Hepatocyte (in vitro differentiated cells): ENCODE measurements around the gene CLDN5. TPM values are rescaled to one million over a fixed set of nuclear protein-coding genes. Genes with fewer than 3 reads are reported as not detected.

Source experiments
- DNase-seq: peaks from one replicate; pipeline ENCODE4 v3.0.0-alpha.2; 2016; ENCODE audit warnings: low spot score
- H2AFZ ChIP-seq: fragments of 200-600 bp; sonication (generic); 2 replicates; pipeline ENCODE4 v1.6.0; 2016; ENCODE audit warnings: antibody characterized with exemption, mild to moderate bottlenecking
- H3K27ac ChIP-seq: fragments of 200-600 bp; sonication (generic); 2 replicates; pipeline ENCODE4 v1.5.1; 2016; ENCODE audit warnings: mild to moderate bottlenecking
- H3K27me3 ChIP-seq: fragments of 200-600 bp; sonication (generic); 2 replicates; pipeline ENCODE4 v1.6.1; 2016
- H3K36me3 ChIP-seq: fragments of 200-600 bp; sonication (generic); replicated peaks from 2 replicates; pipeline ENCODE4 v1.5.1; 2016; ENCODE audit warnings: low read depth; ENCODE audit not compliant: insufficient read depth
- H3K4me1 ChIP-seq: fragments of 200-600 bp; sonication (generic); 2 replicates; pipeline ENCODE4 v1.5.1; 2016; ENCODE audit warnings: mild to moderate bottlenecking, moderate library complexity; ENCODE audit not compliant: insufficient read depth
- H3K4me2 ChIP-seq: fragments of 200-600 bp; sonication (generic); 2 replicates; pipeline ENCODE4 v1.6.0; 2016
- H3K4me3 ChIP-seq: fragments of 200-600 bp; sonication (generic); 2 replicates; pipeline ENCODE4 v1.5.1; 2016; ENCODE audit warnings: mild to moderate bottlenecking
- H3K79me2 ChIP-seq: fragments of 200-600 bp; sonication (generic); 2 replicates; pipeline ENCODE4 v1.6.0; 2017; ENCODE audit warnings: mild to moderate bottlenecking
- H3K9me2 ChIP-seq: fragments of 200-600 bp; sonication (generic); replicated peaks from 2 replicates; pipeline ENCODE4 v1.6.0; 2017; ENCODE audit warnings: mild to moderate bottlenecking; ENCODE audit not compliant: insufficient read depth
- H3K9me3 ChIP-seq: fragments of 200-600 bp; sonication (generic); 2 replicates; pipeline ENCODE4 v1.5.1; 2016; ENCODE audit warnings: low read depth, mild to moderate bottlenecking
- H4K20me1 ChIP-seq: fragments of 200-600 bp; sonication (generic); 2 replicates; pipeline ENCODE4 v1.6.0; 2016; ENCODE audit warnings: mild to moderate bottlenecking; ENCODE audit not compliant: insufficient read depth, poor library complexity, severe bottlenecking
- CTCF ChIP-seq: fragments of 200-600 bp; sonication (generic); IDR thresholded peaks from 2 replicates; pipeline ENCODE4 v1.5.1; 2016; ENCODE audit warnings: antibody characterized with exemption, mild to moderate bottlenecking; ENCODE audit not compliant: poor library complexity
- EZH2 ChIP-seq: fragments of 200-600 bp; sonication (generic); IDR thresholded peaks from 2 replicates; pipeline ENCODE4 v1.6.1; 2016; ENCODE audit warnings: antibody characterized with exemption, mild to moderate bottlenecking, borderline replicate concordance
- EZH2phosphoT487 ChIP-seq: fragments of 200-600 bp; sonication (generic); IDR thresholded peaks from one replicate; pipeline ENCODE4 v1.6.1; 2018; ENCODE audit warnings: antibody characterized with exemption, mild to moderate bottlenecking, low read depth, moderate library complexity; ENCODE audit not compliant: unreplicated experiment, severe bottlenecking
- WGBS: methylation state at CpG from one replicate; pipeline ENCODE4 v1.1.6; 2016; ENCODE audit warnings: low lambda C conversion rate; ENCODE audit errors: missing lambda C conversion rate; 5-methylcytosine and 5-hydroxymethylcytosine counted together
- polyA plus RNA-seq: library from polyadenylated mRNA; unstranded; fragments of >200 nt; fragmentation: Nextera tagmentation; extraction: Ambion mirVana; gene quantifications from 2 replicates; pipeline ENCODE4 v1.2.1, GENCODE V29; 2016
- total RNA-seq: library from RNA; depleted of rRNA; stranded (reverse); fragments of >200 nt; gene quantifications from 2 replicates; pipeline ENCODE4 v1.2.3, GENCODE V29; 2014

CLDN5 gene
- total and polyA plus RNA-seq, 2 experiments from 2014 or later, result 4.9 to 9.9 TPM

GRCh38 chr22:19526702-19527111 lies 2.5 kb upstream of the CLDN5 start:
- no peak overlapping the region for H3K27ac ChIP-seq
- 85% methylated on average over 7 of the region's 7 CpGs for WGBS

GRCh38 chr22:19526076-19526701 lies 2.0 kb upstream of the CLDN5 start:
- no peak for DNase-seq
- H3K4me2 ChIP-seq, result no peak overlapping the region
- no peak for TF ChIP-seq EZH2
- TF ChIP-seq EZH2phosphoT487, result no peak
- TF ChIP-seq CTCF, result no peak
- H3K27me3 ChIP-seq, result peaks cover 58% of the 10 kb centered on the region
- no peaks in the 10 kb centered on the region for H4K20me1 ChIP-seq
- WGBS, result 96% methylated on average over 11 of the region's 11 CpGs
- H3K4me1 ChIP-seq, result peaks cover 13% of the 10 kb centered on the region
- H3K79me2 ChIP-seq, result no peaks in the 10 kb centered on the region
- no peak overlapping the region for H3K27ac ChIP-seq
- no peak overlapping the region for H2AFZ ChIP-seq
- H3K9me2 ChIP-seq, result no peaks in the 10 kb centered on the region
- H3K36me3 ChIP-seq, result no peaks in the 10 kb centered on the region
- H3K9me3 ChIP-seq, result no peaks in the 10 kb centered on the region
- H3K4me3 ChIP-seq, result no peak overlapping the region

More at GRCh38 chr22:19526702-19527111, 2.5 kb upstream of the CLDN5 start:
- peaks cover 57% of the 10 kb centered on the region for H3K27me3 ChIP-seq
- no peaks in the 10 kb centered on the region for H3K79me2 ChIP-seq
- H3K9me3 ChIP-seq, result no peaks in the 10 kb centered on the region
- peaks cover 13% of the 10 kb centered on the region for H3K4me1 ChIP-seq
- no peak overlapping the region for H2AFZ ChIP-seq
- H3K9me2 ChIP-seq, result no peaks in the 10 kb centered on the region
- TF ChIP-seq EZH2phosphoT487 (no peak), EZH2 (no peak), CTCF (no peak)
- DNase-seq, result no peak
- no peak overlapping the region for H3K4me3 ChIP-seq
- no peak overlapping the region for H3K4me2 ChIP-seq
- H3K36me3 ChIP-seq, result no peaks in the 10 kb centered on the region
- no peaks in the 10 kb centered on the region for H4K20me1 ChIP-seq

GRCh38 chr22:19525666-19526065 lies 1.5 kb upstream of the CLDN5 start:
- Histone ChIP-seq H4K20me1 (no peaks in the 10 kb centered on the region), H3K4me2 (no peak overlapping the region), H3K4me3 (no peak overlapping the region), H3K9me3 (no peaks in the 10 kb centered on the region), H2AFZ (no peak overlapping the region), H3K4me1 (peaks cover 13% of the 10 kb centered on the region), H3K27me3 (peaks cover 56% of the 10 kb centered on the region), H3K79me2 (no peaks in the 10 kb centered on the region), H3K36me3 (no peaks in the 10 kb centered on the region), H3K9me2 (no peaks in the 10 kb centered on the region), H3K27ac (no peak overlapping the region)
- no peak for TF ChIP-seq EZH2
- no peak for TF ChIP-seq CTCF
- no peak for TF ChIP-seq EZH2phosphoT487
- no peak for DNase-seq
- 62% methylated on average over 3 of the region's 3 CpGs for WGBS
